ENCODE results near the gene PLK5. TPM values are rescaled to one million over a fixed set of nuclear protein-coding genes. Genes with fewer than 3 reads are reported as not detected.

Gene PLK5
- polyA plus RNA-seq, 1 of the 3 experiments (the other 2 are of a cell fraction): not detected

DNA sequence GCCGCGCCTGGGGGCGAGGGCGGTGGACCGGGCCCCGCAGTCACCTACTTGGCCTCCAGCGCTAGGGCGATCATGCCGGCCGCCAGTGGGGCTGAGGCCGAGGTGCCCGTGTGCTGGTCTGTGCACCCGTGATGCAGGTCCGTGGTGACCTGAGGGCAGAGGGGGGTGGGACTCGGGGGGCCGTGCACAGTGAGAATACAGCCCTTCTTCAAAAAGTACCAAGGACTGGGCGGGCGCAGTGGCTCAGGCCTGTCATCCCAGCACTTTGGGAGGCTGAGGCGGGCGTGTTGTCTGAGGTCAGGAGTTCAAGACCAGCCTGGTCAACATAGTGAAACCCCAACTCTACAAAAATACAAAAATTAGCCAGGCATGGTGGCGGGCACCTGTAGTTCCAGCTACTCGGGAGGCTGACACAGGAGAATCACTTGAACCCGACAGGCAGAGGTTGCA is 39.9 kb upstream of the PLK5 start:
- POLR2A ChIA-PET: no interaction called here
- TF ChIP-seq MAX (IDR thresholded peaks at IDR 0.05; ENCODE audit: low read depth) (no peak), TEAD4 (IDR thresholded peaks at IDR 0.05; ENCODE audit: borderline replicate concordance, insufficient read depth) (no peak), YY1 (IDR thresholded peaks at IDR 0.05; ENCODE audit: low read depth) (no peak)
- 92% methylated on average over 22 of the region's 23 CpGs for WGBS (ENCODE audit: low lambda C conversion rate)
- Histone ChIP-seq H3K4me2 (no peak overlapping the region), H3K36me3 (replicated peaks in 1 of 2; ENCODE audit: control insufficient read depth in 1 of 2, insufficient read depth in 2 of 2, low read length in 1 of 2) (no peaks in the 10 kb centered on the region), H3K9me2 (no peaks in the 10 kb centered on the region), H2AFZ (ENCODE audit: low read depth) (no peak overlapping the region), H4K20me1 (ENCODE audit: insufficient read depth) (no peaks in the 10 kb centered on the region), H3K27ac (ENCODE audit: low read depth in 2 of 2, low read length in 1 of 2) (no peak overlapping the region), H3K4me1 (ENCODE audit: control insufficient read depth in 1 of 2, insufficient read depth in 2 of 2, low read depth in 1 of 2, low read length in 1 of 2) (no peaks in the 10 kb centered on the region), H3F3A (replicated peaks; ENCODE audit: insufficient read depth) (peaks cover 4% of the 10 kb centered on the region), H3K9me3 (no peaks in the 10 kb centered on the region), H3K27me3 (ENCODE audit: insufficient read depth) (no peaks in the 10 kb centered on the region), H3K4me3 (ENCODE audit: low read depth in 2 of 2, low read length in 1 of 2) (no peak overlapping the region), H3K9ac (no peak overlapping the region), H3K79me2 (ENCODE audit: insufficient read depth) (peaks cover under 1% of the 10 kb centered on the region; the same call in 1 of the 2 replicates)
- CTCF ChIA-PET: no interaction called here
- DNase-seq: no peak

DNA sequence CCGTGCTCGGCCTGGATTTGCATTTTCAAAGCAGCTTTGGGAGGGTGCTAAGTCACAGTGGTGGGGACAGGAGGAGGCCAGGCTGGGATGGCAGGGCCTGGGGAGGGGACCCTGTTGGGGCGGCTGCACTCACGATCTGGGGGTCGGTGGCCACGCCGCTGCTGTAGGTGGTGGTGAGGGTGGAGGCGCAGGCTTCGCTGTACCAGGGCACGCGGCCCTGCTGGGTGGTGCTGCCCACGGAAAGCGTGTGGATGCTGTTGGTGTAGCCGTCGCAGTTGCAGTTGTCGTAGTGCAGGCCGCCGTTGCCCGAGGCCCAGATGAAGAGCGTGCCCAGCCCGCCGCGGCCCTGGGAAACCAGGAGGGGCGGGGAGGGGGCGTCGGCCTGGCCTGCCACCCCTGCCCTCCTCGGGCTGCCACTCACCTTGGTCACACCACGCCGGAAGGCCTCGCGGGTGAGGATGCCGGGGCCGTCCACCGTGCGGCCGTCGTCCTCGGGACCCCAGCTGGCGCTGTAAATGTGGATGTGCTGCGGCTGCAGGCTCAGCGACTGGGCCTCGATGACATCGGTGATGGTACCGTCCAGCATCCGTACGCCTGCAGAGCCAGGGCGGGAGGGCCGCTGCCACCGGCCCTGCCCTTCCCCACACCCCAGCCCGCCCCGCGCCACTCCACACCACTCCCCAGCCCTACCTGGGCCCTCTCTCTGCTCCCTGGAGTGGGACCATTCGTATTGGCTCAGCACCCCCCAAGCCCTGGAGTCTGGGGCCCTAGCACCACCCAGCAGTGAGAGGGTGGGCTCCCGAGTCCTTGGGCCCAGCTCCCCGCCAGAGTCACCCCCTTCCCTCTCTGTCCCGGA is 36.9 kb upstream of the PLK5 start:
- H3K4me3 ChIP-seq (ENCODE audit: low read depth in 2 of 2, low read length in 1 of 2): no peak overlapping the region
- no peaks in the 10 kb centered on the region for H4K20me1 ChIP-seq (ENCODE audit: insufficient read depth)
- WGBS (ENCODE audit: low lambda C conversion rate): 93% methylated on average over 42 of the region's 56 CpGs
- TF ChIP-seq CHD2 (IDR thresholded peaks at IDR 0.05; ENCODE audit: low read length, partially characterized antibody) (no peak), ELF1 (IDR thresholded peaks at IDR 0.05) (no peak), POLR2AphosphoS5 (IDR thresholded peaks at IDR 0.05; ENCODE audit: low read depth, low read length) (no peak), TAF1 (IDR thresholded peaks at IDR 0.05; ENCODE audit: borderline replicate concordance, low read depth, low read length) (no peak), RCOR1 (IDR thresholded peaks at IDR 0.05; ENCODE audit: low read length) (no peak), NRF1 (IDR thresholded peaks at IDR 0.05; ENCODE audit: low read depth, low read length) (no peak)
- TF ChIP-seq, protein P1, sequence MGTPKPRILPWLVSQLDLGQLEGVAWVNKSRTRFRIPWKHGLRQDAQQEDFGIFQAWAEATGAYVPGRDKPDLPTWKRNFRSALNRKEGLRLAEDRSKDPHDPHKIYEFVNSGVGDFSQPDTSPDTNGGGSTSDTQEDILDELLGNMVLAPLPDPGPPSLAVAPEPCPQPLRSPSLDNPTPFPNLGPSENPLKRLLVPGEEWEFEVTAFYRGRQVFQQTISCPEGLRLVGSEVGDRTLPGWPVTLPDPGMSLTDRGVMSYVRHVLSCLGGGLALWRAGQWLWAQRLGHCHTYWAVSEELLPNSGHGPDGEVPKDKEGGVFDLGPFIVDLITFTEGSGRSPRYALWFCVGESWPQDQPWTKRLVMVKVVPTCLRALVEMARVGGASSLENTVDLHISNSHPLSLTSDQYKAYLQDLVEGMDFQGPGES (IDR thresholded peaks at IDR 0.05; ENCODE audit: low read depth, low read length): no peak
- POLR2A ChIA-PET: no interaction called here
- no peaks in the 10 kb centered on the region for H3K9me2 ChIP-seq
- H3K4me2 ChIP-seq: no peak overlapping the region
- H3K9ac ChIP-seq: no peak overlapping the region
- H3K27ac ChIP-seq (ENCODE audit: low read depth in 2 of 2, low read length in 1 of 2): no peak overlapping the region
- CTCF ChIA-PET: no interaction called here
- no peaks in the 10 kb centered on the region for H3K36me3 ChIP-seq (replicated peaks in 1 of 2; ENCODE audit: control insufficient read depth in 1 of 2, insufficient read depth in 2 of 2, low read length in 1 of 2)
- no peaks in the 10 kb centered on the region for H3K79me2 ChIP-seq (ENCODE audit: insufficient read depth)
- no peaks in the 10 kb centered on the region for H3K9me3 ChIP-seq
- peaks cover 5 to 15% of the 10 kb centered on the region in 2 experiments; a peak in 2 of 4 replicates for H3K4me1 ChIP-seq (ENCODE audit: control insufficient read depth in 1 of 2, insufficient read depth in 2 of 2, low read depth in 1 of 2, low read length in 1 of 2)
- H3K27me3 ChIP-seq (ENCODE audit: insufficient read depth): no peaks in the 10 kb centered on the region
- no peak for DNase-seq
- H2AFZ ChIP-seq (ENCODE audit: low read depth): no peak overlapping the region
- H3F3A ChIP-seq (replicated peaks; ENCODE audit: insufficient read depth): no peaks in the 10 kb centered on the region

Measured in SK-N-SH (cell line).